Jurkat, Clone E6-1 (cell line): ENCODE results near the gene ZCCHC12.

ENCODE experiments used
- DNase-seq: peaks from one replicate; pipeline ENCODE4 v3.0.0-alpha.2; 2011; ENCODE audit warnings: low read depth, low spot score
- H3K4me3 ChIP-seq: 2 replicates; pipeline ENCODE4 v1.5.1; 2011; ENCODE audit warnings: mild to moderate bottlenecking, low read length, control low read depth, moderate library complexity

ZCCHC12 gene

GRCh38 chrX:118864063-118864635, 40.5 kb downstream of the ZCCHC12 start:
- DNase-seq: no peak
- H3K4me3 ChIP-seq: no peak overlapping the region

GRCh38 chrX:118865231-118865630, 41.6 kb downstream of the ZCCHC12 start:
- no peak for DNase-seq
- H3K4me3 ChIP-seq: no peak overlapping the region

DNA sequence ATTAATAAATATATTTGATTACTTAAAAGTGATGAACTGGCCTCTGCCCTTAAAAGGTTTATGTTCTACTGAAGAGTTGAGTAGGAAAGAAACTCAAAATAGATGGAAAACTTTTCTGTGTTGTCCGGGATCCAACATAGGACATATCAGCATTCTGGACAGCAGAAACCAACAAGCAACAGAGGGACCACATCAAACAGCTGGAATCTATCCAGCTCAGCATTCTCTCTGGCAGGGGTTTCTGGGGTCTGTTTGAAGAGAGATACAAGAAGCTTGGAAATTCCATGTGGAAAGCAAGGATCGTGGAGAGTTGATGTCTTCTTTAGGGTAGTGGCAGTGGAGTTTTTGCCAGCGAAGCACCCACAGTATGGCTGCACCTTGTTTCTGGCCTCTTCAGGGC, 43.6 kb downstream of the ZCCHC12 start:
- no peak for DNase-seq
- H3K4me3 ChIP-seq: no peak overlapping the region

GRCh38 chrX:118872102-118872566, 48.5 kb downstream of the ZCCHC12 start:
- DNase-seq: no peak
- H3K4me3 ChIP-seq: no peak overlapping the region
